HG03442 (cell line): ENCODE measurements around the gene SPAG9.

Experiments used
- ATAC-seq: cut with Tn5 transposase; IDR thresholded peaks from one replicate; pipeline ENCODE4 v1.9.1; 2021; ENCODE audit warnings: mild to moderate bottlenecking, moderate library complexity; ENCODE audit not compliant: unreplicated experiment

The SPAG9 gene, protein sequence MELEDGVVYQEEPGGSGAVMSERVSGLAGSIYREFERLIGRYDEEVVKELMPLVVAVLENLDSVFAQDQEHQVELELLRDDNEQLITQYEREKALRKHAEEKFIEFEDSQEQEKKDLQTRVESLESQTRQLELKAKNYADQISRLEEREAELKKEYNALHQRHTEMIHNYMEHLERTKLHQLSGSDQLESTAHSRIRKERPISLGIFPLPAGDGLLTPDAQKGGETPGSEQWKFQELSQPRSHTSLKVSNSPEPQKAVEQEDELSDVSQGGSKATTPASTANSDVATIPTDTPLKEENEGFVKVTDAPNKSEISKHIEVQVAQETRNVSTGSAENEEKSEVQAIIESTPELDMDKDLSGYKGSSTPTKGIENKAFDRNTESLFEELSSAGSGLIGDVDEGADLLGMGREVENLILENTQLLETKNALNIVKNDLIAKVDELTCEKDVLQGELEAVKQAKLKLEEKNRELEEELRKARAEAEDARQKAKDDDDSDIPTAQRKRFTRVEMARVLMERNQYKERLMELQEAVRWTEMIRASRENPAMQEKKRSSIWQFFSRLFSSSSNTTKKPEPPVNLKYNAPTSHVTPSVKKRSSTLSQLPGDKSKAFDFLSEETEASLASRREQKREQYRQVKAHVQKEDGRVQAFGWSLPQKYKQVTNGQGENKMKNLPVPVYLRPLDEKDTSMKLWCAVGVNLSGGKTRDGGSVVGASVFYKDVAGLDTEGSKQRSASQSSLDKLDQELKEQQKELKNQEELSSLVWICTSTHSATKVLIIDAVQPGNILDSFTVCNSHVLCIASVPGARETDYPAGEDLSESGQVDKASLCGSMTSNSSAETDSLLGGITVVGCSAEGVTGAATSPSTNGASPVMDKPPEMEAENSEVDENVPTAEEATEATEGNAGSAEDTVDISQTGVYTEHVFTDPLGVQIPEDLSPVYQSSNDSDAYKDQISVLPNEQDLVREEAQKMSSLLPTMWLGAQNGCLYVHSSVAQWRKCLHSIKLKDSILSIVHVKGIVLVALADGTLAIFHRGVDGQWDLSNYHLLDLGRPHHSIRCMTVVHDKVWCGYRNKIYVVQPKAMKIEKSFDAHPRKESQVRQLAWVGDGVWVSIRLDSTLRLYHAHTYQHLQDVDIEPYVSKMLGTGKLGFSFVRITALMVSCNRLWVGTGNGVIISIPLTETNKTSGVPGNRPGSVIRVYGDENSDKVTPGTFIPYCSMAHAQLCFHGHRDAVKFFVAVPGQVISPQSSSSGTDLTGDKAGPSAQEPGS (N-terminal part only)

GRCh38 chr17:51120739-51121619, at the start of gene SPAG9:
Gene SPAG9, minus strand, starts transcription at chr17:51120868. Its CDS starts 212 bp downstream, at chr17:51120656.
- peak; percentile 61 for ATAC-seq

DNA sequence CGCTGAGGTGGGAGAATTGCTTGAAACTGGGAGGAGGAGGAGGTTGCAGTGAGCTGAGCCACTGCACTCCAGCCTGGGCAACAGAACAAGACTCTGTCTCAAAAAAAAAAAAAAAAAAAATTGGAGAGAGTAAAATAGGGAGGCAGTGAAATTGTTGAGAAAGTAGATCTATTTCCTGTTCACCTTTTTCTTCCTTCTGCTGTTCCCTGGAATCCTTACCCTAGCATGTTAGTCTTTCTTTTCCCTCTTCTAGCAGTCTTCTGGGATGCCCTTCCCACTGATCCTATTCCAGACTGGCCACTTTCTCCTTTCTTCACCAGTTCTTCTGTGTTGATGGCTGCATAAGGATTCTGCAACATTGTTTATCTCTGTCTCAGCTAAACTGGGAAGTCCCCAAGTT, 48.7 kb upstream of the SPAG9 start:
- no peak for ATAC-seq

DNA sequence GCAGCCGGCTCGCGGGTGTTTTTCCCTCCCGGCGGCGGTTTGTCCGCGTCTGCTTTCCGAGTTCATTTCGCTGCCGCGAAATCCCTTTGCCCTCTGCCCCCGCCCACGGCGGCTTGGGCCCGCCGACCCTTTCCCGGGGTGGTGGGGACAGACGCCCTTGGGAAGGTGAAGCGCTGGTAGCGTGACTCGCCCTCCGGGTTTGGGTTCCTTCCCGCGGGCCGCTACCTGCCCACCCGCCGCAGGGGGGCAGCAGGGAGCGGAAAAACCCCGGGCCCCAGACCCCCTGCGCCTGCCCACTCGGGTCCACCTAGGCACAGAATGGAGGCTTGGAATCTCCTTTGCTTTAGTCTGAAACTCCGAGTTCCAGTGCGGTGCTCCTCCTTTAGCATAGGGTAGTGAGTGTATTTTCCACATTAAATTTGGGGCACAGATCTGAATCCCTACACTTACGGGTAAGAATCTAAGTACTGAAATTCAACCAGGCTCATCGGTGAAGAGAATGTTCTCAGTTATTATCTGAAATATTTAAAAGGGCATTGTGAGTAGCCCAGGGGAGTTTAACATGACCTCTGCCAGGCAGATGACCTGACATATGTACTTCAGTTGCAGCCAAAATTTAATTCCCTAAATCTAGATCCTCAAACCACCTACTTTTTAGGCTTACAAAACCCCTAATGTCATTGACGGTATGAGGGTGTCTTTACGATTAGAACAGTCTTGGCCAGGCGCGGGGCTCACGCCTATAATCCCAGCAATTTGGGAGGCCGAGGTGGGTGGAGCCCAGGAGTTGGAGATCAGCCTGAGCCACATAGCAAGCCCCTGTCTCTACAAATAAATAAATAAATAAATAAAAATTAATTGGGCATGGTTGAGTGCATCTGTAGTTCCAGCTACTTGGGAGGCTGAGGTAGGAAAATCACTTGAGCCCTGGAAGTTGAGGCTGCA, 46.6 kb upstream of the SPAG9 start:
- peak; percentile 43 for ATAC-seq

DNA sequence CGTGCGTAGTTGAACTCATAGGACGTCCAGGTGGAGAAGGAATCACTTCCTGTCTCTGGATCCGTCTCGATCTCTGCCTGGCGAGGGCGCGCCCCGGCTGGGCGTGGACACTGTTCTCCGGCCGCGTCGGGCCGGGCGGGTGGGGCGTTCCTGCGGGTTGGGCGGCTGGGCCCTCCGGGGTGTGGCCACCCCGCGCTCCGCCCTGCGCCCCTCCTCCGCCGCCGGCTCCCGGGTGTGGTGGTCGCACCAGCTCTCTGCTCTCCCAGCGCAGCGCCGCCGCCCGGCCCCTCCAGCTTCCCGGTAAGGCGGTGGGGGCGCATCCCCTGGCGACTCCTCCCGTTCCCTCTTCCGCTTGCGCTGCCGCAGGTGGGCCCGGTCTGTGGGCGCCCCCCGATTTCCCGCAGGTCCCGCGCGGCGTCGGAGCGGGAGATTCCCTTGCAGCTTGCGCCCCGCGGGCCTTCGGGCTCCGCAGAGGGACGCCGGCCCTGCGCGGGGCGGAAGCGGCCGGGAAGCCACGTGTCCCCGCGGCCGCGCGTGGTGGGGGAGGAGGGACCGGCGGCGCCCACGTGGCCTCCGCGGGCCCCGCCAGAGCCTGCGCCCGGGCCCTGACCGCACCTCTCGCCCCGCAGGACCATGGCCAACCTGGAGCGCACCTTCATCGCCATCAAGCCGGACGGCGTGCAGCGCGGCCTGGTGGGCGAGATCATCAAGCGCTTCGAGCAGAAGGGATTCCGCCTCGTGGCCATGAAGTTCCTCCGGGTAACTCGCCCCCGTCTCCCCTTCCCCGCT, 45.7 kb upstream of the SPAG9 start, which contains the start of gene NME2:
Gene NME2, plus strand, starts transcription at position 214 of the 789 bp plus-strand sequence. Its CDS starts 420 bp downstream, at position 634.
- ATAC-seq = peak; percentile 85

DNA sequence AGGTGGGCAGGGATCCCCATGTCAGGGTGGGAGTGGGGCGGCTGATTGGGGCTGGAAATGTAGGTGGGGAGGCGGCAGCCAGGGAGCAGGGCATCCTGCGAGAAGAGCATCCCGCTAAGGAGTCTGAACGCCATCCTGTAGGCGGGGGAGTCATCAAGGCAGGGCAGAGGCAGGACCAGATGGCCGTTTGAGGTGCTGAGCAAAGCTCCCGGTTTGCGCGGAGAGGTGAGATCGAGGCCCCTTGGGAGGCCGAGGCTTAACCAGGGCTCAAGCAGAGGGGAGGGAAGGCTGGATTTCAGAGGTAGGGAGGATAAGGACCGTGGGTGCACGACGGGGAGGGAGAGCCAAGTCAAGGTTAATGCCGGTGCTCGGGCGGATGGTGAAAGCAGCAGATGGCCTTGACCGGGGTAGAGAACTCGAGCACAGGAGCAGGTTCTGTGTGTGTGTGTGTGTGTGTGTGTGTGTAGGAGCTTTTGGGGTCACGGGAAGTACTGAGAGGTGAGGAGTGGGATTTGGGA, 45.1 kb upstream of the SPAG9 start:
- ATAC-seq = peak; percentile 18

DNA sequence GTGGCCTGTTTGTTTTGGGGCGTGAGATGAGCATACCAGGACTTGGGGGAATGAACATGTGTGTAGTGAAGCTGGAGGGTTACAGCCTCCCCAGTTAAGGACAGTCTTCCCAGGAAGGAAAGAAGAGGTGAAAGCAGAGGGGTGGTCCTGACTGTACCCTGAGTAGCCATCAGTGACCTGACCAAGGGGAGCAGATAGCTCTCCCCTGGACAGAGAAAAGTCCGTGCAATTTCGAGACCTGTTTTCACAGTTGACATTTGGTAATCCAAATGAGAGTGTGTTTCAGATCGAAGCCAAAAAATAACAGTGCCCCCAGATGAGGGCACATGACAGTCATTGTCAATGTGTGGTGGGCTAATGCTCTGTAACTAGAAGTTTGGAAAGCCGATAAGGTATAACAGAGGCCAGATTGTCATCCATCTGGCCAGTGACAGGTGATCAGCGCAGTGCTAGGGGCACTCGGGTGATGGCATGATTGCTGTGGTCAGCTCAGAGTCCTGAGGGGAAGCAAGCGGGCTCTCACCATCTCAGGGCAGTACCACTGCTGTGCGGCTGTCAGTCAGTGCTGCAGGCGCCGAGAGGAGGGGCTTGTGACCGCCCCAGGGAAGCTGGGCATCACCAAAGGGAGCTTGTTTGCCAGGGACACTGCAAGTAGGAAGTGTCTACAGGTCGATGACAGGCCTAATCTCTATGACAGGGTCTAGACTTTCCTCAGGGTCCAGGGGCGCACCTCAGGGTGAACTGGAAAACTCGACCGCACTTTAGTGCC, 44.4 kb upstream of the SPAG9 start:
- ATAC-seq = no peak

GRCh38 chr17:51161541-51161940, 40.9 kb upstream of the SPAG9 start:
- no peak for ATAC-seq

DNA sequence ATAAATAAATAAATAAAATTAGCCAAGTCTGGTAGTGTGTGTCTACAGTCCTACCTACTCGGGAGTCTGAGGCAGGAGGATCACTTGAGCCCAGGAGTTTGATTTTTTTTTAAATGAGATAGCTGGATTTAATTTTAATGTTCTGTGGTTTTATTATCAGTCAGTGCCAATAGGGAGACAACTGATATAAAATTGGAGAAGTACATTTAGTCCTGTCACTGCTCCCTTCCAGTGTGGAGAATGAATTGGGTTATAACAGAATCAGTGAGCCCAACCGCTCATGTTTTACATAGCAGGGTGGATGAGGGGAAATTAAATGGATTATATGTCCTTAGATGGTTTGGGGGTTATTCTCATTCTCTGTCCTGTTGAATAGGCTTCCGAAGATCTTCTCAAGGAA, 38.9 kb upstream of the SPAG9 start:
- no peak for ATAC-seq

DNA sequence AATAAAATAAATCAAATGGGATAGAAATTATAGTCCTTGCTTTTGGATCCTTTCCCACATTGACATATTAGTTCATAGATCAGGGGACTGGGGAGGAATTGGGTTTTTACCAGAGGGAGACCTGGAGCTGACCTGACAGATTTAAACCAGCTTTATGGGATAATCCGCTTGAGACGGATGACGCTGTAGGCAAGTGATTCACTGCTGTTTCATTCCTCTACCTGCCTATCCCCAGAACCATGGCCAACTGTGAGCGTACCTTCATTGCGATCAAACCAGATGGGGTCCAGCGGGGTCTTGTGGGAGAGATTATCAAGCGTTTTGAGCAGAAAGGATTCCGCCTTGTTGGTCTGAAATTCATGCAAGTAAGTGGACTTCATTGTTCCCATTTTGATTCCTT, 34.7 kb upstream of the SPAG9 start:
- ATAC-seq = no peak

DNA sequence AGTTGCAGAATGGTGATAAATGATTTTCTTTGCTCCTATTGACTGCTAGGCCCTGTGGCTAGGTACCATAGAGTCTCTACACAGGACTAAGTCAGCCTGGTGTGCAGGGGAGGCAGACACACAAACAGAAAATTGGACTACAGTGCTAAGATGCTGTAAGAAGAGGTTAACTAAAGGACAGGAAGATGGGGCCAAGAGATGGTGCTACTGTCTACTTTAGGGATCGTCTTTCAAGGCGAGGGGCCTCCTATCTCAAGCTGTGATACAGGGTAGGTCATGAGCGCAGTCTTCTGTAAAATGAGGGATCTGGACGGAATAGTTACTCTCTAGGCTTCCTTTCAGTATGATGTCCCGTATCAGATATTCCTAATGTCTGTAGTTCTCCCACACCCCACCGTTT, 33.5 kb upstream of the SPAG9 start:
- no peak for ATAC-seq

DNA sequence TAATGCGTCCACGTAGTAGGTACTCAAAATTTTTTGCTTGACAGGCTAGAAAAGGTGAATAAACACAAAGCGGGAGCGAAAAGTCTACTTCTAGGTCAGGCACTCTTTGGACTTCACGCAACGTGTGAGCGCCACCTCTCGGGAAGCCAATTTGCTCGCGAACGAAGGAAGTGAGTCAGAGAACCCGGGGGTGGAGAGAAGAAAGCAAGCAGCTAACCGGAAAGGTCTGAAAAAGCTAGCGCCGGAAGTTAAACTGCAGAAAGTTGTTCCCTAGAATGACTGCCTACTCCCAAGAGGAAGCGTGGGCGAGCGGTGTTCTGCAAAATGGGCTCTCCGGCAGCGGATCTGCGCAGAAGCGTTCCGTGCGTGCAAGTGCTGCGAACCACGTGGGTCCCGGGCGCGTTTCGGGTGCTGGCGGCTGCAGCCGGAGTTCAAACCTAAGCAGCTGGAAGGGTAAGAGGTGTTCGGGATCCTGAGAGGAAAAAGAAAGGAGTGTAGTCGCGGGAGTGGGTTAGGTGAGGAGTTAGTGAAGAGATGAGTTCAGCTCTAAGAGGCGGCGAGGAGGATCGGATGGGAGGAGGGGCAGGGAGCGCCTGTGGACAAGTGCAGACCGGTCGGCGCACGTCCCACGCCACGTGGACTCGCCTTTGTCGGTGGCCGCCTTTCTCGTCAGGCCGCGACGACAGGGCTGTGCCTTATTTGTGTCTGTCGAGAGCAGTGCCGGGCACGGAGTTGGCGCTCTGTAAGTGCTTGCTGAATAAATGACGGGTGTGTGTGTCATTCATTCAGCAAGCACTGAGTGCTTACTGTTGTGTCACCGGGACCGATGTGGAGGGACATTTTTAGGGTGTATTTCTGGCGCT, 32.8 kb upstream of the SPAG9 start, which contains the start of gene NME1:
Gene NME1, plus strand, starts transcription at position 350 of the 863 bp plus-strand sequence. CDS start 2,096 bp downstream, outside the sequence.
- ATAC-seq = peak; percentile 93

- no peak for ATAC-seq
Observed at GRCh38 chr17:51152766-51153209, 32.1 kb upstream of the SPAG9 start.

DNA sequence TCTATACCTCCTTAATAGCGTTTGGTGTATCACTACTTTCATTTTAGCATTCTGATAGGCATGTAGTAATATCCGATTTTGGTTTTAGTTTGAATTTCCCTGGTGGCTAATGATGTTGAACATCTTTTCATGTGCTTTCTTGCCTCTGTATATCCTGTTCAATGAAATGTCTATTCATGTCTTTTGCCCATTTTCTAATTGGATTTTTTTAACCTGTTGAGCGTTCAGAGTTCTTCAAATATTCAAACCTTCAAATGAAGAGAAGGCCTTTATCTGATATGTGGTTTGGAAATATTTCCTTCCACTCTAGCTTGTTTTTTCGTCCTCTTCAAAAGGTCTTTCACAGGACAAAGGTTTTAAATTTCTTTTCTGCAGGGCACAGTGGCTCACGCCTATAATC, 30.3 kb upstream of the SPAG9 start:
- no peak for ATAC-seq

GRCh38 chr17:51149163-51149562, 28.5 kb upstream of the SPAG9 start:
- no peak for ATAC-seq

- no peak for ATAC-seq
Observed at GRCh38 chr17:51147650-51148049, 27.0 kb upstream of the SPAG9 start.
